GM10266 (cell line): ENCODE data around the gene PRCC.

ENCODE experiments used
- DNase-seq: peaks from one replicate; pipeline ENCODE4 v3.0.0; 2012; ENCODE audit errors: extremely low spot score
- CTCF ChIP-seq: IDR thresholded peaks from 2 replicates; pipeline ENCODE4 v1.5.1; 2012; ENCODE audit warnings: mild to moderate bottlenecking, low read depth; ENCODE audit not compliant: control insufficient read depth, insufficient read depth; ENCODE audit errors: missing control alignments

The PRCC gene

GRCh38 chr1:156806512-156807440, 39.4 kb downstream of the PRCC start:
- TF ChIP-seq CTCF = no peak
- DNase-seq = no peak

- DNase-seq = no peak
Observed at GRCh38 chr1:156807627-156808026, 40.3 kb downstream of the PRCC start.

GRCh38 chr1:156808186-156809030, 41.1 kb downstream of the PRCC start:
- no peak for TF ChIP-seq CTCF
- DNase-seq = no peak

More at GRCh38 chr1:156807627-156808026, 40.3 kb downstream of the PRCC start:
- TF ChIP-seq CTCF = no peak

GRCh38 chr1:156809281-156809680, 41.9 kb downstream of the PRCC start:
- TF ChIP-seq CTCF = no peak
- DNase-seq = no peak

- no peak for TF ChIP-seq CTCF
Observed at GRCh38 chr1:156809711-156810366, 42.5 kb downstream of the PRCC start.

GRCh38 chr1:156811168-156811567, 43.8 kb downstream of the PRCC start:
- TF ChIP-seq CTCF = no peak
- DNase-seq = no peak

More at GRCh38 chr1:156809711-156810366, 42.5 kb downstream of the PRCC start:
- DNase-seq = no peak
